GM19099 (cell line): ENCODE results near the gene MYCL.

Experiments used
- POLR2A ChIP-seq: IDR thresholded peaks from 3 replicates; pipeline ENCODE4 v1.6.1; 2011; ENCODE audit warnings: low read depth; ENCODE audit not compliant: insufficient read length; ENCODE audit errors: extremely low read depth

MYCL gene

DNA sequence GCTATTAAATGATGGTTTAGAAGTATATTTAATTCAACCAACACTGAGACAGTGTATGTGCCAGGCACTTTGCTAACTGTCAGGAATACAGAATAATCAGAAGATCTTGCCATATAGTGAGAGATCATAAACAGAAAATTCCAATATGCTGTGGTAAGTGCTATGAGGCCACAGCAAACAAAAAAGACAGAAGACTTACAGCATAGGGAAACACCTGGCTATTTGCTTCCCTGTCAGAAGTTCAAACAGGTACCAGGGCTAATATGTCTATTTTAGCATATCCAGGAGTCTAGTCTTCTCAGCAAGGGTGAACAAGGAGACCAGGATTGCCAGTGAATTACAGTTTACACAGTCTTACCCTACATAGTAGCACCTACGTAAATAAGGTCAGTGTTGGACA is 48.8 kb downstream of the MYCL start:
- TF ChIP-seq POLR2A, result no peak

GRCh38 chr1:39852214-39852791 is 49.4 kb downstream of the MYCL start:
- TF ChIP-seq POLR2A, result no peak

DNA sequence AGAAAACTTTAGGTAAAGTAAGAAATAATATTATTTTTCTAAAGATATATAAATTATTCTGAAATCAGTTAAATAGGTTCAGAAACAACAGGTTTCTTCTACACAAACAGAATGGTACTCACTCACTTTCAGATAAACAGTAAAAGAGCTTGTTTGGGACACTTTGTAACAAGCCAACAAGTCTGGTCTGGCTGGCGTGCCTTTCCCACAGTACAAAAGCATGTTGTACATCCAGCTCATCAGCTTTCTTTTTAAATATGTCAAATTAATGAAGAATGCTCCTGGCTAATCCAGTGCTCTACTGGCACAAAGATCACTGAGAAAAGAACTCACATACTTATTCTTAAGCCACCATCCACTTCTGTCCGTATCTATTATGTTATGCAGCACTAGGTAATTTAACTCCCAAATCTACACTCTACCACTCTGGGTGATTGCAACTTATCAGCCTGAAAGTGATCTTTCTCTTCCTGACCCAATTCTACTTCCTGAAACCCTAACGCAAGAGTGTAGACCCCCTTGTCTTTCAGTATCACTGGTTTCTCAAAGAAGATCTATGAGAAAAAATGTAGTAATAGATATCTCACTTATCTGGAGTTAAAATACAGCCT is 51.0 kb downstream of the MYCL start:
- no peak for TF ChIP-seq POLR2A

DNA sequence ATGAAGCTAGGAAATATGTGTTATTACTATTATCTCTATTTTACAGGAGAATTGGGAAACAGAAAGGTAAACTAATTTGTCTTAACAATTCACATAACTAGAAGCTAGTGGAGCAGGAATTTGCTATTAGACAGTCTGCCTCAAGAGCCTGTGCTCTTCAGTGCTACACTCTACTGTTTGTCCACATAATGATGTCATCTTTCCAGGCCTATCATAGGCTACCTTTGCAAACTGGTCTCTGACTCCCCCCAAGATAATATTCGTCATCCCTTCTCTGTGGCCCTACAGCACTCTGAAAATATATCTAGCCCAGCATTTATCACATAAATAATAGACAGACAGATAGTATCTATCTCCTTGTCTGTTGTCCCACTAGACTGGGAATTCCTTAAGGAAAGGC is 52.5 kb downstream of the MYCL start:
- no peak for TF ChIP-seq POLR2A

DNA sequence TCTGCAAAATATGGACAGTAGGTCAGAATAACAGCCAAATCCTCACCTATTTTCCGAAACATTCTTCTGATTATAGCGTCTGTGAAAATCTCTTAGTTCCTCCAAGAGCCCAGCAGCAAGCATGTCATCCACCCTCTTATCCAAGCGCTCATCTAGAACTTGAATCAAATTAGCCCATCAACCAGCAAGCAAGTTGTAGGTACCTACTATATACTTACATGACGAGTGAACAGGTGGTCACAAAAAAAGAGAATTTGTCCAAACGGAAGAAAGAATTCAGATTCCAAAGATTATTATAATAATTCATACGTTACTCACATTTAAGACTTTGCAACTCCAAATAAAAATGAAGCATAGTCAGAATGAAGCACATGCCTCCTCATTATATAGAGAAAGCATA is 53.8 kb downstream of the MYCL start:
- no peak for TF ChIP-seq POLR2A

DNA sequence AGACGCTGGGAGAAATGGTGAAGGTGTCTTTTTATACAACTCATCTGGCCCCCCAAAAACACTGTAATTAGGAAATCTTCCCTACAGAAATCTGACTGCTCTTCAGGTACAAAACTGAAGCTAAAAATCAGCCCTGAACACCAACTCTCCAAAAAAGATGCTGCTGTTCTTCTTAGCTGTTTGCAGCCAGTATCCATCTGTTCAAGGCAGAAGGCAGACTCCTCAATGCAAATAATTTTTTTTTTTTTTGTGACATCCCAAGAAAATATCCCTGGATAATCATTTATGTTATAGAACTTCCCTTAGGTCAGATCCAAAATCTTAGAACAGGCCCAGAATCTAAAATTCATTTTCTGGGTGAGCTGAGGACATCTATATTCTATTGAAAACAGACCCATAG is 54.9 kb downstream of the MYCL start:
- no peak for TF ChIP-seq POLR2A

DNA sequence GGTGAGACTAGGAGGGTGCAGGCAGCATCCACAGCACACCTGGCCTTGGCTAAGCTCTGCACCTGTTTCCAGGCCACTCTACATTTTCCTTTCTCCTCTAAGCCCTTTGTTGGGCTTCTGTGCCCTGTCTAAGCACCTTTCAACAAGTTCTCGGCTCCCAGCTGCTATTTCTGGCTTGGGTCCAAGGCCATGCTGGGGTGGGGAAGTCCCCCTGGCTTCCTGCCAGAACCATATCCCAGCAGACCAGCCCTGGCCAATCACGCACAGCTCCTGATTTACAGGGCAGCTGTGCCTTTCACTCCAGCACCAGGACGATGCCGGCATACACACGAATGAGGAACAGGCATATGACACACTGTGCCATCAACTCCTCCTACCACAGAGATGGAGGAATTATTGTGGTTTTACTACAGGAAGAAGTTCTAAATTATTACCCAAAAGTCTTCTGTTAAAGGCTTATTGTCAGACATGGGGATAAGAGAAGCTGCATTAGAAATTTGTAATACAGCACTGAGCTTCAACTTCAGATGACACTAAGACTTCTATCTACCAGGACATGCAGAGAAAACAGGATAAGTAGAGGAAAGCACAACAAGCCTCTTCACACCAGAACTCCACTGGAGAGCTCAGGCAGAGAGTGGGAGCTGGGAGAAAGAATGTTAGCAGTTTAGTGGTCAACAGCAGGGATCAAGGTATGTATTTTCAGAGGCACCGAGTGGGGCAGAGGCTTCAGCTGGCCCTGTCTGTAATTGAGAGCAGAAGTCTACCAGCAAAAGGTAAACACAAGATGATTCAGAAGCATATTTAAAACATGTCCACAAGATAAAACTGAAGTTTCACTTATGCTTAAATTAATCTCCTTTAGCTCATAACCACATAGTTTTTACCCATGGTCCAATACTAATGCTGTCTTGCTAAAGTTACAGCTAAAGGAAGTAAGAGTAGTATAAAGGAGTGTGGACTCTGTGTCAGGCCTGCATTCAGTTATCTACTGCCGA is 55.8 kb downstream of the MYCL start:
- TF ChIP-seq POLR2A, result peak; percentile 26
